ENCODE results near the gene MEST.
"Not testable (repeated sequence)": the region's sequence is repeated elsewhere in the genome, so short reads cannot be mapped to it uniquely, and the experiment has no call there.

Gene MEST

DNA sequence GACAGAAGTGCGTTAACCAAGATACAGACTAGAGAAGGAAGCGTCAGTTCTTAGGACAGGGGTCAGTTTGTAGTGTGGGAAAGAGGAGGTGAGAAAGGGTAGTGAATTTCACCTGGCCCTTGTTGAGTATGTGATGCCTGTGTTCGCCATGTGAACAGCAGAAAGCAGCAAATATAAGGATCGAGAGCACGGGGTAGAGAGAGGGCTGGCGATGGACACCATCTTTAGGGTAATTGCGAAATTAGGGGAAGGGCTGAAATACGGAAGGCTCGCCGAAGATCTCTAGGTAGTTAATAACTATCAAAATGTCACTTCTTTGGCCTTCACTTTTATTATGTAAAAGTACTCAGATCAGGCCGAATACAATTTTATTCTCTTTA lies 6.2 kb upstream of the MEST start:
- no peak for DNase-seq (ENCODE audit: low spot score)

DNA sequence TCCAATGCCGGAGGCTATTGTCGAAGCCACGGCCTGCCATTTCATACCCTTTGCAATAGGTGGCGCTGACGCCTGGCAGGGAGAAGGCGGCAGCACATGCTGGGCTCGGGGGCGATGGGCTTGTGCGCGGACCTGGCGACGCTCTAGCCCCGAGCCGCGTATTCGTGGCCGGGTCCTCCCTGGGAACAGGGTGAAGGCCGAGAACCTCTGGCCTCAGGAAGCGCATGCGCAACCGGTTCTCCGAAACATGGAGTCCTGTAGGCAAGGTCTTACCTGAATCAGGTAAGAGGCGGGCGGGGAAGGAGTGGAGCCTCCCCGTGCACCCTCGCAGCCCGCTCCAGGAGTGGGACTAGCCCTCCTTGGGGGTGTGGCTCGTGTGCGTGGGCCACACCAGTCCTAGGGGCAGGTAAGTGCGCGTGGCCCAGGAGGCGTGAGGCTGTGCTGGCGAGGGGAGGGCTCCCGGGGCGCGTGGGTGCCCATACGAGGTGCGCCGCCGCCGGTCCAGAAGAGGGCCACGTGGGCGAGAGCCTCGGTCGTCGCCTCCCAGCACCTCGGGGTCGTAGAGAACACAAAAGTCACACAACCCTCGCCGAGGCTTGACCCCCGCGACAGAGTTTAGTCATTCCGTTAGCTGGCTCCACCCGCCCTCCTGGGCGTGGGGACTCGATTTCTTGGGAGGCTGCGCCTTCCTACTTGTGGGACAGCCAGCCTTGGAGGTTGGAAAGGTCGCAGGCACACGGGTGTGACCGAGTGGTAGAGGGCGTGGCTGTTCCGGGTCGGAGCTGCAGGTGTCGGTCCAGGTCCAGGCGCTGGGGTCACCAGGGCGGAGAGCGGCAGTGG lies 5.6 kb upstream of the MEST start:
- peak; percentile 37 for DNase-seq (ENCODE audit: low spot score)

DNA sequence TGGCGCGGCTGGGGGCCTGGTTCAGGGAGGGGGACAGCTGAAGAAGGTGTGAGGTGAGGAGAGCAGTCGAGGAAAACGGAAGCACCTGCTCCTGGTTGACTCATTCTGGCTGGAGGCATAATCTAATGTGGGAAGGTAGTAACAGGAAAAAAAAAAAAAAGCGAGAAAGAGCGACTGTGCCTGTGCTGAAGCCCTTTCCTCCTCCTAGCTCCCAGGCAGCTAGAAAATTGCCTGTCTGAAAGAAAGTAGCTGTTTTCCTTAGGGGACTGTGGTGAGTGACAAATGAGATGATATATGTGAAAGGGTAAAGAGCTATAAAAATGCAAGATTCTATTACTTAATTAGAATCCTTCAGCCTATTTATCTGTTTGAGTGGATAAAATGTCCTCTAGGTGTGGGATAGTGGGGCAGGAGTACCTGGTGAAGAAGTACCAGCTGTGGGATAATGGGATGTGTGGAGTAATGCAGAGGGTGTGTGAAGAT lies 4.9 kb upstream of the MEST start:
- no peak for DNase-seq (ENCODE audit: low spot score)

DNA sequence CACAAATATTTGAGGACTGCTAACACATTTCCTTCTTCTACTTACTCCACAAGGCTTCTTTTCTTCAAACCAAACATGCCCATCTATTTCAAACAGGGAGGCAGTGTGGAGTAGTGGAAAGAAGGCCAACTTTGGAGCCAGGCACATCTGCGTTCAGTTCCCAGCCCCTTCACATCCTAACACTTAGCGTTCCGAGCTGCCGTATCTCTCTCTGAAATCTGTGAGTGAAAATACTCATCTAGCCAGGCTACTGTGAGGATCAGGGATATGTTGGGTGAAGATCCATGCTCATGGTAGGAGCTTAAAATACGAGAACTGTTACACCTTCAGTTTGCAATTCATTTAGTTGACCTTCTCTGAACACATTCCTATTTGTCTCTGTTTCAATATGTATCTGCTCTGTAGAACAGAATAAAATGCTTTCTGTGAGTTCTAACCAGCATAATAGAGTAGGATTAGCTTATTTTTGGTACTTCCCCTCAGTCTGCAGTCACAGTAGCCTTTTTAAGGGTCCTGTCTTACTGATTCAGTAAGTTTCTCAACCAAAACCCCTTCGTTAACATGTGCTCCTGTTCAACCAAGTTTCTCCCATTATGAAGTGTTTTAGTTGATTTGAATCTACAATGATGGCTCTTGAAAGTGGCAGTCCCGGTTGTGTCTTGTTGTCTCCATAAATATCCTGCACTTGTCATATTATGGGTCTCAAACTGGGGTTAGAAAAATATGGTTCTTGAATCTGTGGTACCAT lies 3.3 kb upstream of the MEST start:
- DNase-seq (ENCODE audit: low spot score): no peak

DNA sequence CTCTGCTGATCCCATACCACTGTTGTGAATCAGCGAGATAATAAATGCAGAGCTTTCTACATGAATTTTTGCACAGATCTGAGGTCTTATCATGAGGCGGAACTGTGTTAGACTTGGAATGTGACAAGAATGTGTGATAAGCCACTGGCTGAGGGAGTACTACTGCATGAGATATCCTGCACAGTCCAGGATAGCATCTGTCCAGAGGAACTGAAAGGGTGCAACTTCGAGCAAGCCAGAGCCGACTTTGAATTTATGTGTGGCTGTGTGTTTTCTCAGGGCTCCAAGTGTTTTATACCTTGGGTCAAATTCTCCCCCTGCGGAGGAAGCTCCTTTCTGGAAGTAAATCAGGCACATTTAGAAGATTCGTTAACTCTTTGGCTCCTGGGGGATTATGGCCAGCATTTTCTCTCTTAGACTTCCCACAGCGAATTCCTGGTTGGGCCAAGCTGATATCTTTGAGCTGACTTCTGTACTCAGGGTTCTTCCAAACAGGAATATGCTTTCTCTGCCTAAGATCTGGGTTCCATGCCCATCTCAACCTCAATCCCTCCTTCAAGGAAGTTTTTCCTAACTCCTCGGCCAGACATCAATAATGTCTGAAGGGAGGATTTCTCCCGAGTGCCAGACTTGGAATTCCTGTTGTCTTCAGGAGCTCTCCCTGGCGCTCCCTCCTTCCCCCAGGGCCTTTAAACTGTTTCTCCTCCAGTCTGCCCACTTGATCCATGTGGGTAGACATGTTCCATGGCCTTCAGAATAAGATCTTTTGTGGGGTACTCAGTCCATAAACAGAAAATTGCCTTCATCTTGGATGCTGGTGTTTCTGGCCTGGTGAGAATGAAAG lies 2.5 kb upstream of the MEST start:
- DNase-seq (ENCODE audit: low spot score): no peak

DNA sequence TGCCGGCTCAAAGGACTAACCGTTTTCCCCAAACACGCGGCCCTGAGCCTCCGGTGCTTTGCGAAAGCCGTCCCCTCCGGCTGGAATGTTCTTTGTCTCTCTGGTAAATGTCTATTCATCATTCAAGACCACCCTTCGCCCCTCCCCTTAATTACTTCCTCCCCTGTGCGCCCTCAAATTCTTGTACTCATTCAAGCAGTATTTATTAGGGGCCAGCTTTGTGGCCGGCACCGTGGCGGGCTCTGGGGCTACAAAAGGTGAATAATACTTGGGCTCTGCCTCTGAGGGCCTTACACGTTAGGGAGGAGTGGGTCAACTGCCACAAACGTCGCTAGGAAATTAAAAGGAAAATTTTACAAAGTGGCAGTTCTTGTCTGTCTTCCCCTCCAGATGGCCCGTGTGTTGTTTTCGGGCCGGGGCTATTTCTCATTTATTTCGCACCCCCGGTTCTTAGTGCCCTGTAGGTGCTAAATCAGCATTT lies 1.5 kb upstream of the MEST start:
- no peak for DNase-seq (ENCODE audit: low spot score)

DNA sequence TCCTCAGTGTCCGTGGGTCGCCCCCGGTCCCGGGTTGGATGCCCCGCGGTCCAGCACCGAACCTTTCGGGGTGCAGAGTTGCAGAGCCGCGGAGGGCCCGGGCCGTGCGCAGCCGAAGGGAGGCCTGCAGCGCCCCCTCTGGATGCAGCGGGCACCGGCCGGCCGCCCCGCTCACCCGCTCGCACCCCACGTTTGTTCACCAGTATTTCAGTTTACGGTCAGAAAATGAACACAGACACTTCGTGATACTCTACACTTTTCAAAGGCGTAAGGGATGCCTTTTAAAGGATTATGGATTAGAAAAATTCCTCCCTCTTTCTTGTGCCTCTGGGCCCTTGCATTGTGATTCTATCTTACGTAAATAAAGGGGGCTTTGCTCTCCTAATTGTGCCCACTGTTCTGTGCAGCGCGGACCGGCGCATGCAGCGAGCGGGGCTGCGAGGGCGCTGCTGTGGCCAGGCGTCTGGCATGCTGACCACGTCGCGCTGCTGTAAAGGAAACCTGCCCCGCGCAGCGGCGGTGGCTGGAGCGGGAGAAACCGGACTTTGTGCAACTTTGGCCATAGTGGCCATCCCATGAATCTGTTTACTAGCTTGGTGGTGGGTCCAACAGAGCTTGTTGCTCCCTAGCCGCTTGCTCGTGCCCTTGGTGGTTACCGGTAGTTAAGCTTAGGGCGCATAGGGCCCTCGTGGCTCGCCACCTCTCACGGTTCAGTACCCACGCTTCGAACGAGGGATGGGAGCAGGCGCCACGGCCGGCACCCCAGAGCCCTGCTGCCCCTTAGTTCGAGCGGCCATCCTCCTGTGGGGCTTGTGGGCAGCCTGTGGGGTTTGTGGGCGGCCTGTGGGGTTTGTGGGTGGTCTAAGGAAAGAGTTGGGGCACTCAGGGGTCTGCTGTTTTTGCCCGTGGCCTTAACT lies 739 bp upstream of the MEST start:
- no peak for DNase-seq (ENCODE audit: low spot score)

DNA sequence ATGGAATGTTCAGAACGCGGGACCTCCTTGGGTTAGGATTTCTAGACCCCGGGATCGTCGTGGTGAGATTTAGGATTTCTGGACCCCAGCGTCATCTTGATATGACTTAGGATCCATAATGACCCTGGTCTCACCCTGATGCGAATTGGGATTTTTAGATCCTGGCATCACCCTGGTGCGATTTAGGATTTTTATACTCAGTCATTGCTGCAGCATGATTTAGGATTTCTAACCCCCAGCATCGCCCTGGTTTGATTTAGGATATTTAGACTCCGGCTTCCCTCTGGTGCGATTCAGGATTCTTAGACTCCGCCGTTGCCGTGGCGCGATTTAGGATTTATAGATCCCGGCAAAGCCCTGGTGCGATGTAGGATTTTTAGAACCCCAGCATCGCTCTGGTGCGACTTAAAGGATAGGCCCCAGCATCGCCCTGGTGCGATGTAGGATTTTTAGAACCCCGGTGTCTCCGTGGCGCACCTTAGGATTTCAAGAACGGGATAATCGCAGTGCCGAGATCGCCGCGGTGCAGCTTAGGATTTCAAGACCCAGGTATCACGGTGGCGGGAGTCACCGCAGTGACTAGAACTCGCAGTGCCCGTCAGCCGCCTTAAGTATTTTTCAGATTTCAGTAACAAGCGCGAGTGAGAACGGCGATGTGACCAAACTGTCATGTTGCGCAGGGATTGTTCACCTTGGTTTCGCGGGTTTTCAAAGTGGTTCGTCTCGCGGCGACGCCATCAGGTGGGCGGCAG lies 814 bp downstream of the MEST start:
- no peak for DNase-seq (ENCODE audit: low spot score)

DNA sequence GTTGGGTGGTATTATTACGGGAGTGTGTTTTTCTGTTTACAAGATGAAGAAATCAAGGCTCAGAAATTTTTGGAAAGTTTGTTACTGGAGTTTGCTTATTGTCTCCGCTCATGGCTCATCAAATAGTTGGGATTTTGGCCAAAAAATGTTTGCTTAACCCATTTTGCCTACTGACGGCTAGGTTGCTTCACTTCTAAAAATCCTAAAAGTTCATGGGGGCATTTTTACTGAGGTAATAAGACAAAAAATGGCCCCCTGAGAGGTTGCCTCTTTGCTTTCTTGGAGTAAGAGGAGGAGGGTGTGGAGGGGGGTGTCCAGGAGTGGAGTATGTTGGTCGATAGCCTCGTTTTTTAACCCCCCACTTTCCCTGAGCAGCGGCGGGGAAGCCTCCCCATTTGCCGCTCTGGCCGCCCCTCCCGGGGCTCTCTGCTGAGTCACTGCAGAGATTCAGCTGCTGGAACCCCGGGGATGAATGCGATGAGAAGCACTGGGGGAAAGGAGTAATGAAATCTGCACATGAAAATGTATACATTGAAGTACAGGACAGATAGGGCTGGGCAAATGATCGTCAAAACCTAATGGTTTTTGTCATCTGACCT lies 1.5 kb downstream of the MEST start:
- DNase-seq (ENCODE audit: low spot score): no peak

DNA sequence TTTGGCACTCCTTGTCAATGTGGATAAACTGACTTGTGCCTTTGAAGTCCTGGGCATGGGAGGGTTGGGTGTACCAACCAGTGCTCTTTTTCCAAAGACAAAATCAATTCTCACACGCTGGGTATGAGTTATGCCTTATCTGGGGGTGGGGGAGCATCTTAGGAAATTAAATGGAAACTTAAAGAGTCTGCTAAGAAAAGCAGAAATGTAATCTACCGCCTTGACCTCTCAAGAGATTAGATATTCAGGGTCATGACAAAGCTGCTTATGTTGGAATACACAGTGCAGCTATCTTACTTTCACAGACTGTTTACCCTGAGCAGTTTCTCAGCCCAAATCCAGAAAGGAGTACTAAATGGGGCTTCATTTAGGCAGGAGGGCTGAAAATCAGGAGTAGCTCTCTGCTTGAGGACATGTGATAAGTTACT lies 2.6 kb downstream of the MEST start:
- no peak for DNase-seq (ENCODE audit: low spot score)

DNA sequence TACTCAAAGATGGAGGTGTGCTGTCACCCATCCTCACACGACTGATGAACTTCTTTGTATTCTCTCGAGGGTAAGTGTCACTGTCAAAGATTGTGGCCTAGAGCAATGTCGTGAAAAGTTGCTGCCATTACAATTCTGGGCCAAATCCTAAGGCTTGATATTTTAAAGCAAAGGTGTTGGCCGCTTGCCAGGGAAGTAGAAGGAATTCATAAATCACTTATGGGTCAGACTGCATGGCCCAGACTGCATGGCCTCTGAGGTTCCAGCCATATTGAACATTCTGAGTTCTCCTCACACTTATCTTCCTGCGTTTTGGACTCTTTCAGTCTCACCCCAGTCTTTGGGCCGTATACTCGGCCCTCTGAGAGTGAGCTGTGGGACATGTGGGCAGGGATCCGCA lies 8.6 kb downstream of the MEST start:
- no peak for DNase-seq (ENCODE audit: low spot score)

DNA sequence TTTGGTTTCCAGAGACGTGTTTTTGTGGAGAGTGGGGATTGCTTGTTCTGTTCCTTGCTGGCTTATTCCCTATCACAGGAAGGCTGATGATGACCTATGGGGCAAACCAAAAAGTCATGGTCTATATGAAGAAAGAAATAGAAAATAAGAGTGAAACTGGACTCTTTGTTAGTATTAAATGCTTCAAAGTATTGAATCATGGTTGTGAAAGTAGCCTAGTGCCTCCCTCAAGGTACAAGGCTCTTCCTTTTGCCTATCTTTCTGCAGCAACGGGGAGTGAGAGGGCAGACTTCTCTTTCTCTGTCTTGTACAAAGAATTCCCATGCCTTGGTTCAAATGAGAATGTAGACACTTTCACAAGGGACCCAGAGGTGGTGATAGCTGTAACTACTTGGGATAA lies 9.0 kb downstream of the MEST start:
- DNase-seq (ENCODE audit: low spot score): no peak

DNA sequence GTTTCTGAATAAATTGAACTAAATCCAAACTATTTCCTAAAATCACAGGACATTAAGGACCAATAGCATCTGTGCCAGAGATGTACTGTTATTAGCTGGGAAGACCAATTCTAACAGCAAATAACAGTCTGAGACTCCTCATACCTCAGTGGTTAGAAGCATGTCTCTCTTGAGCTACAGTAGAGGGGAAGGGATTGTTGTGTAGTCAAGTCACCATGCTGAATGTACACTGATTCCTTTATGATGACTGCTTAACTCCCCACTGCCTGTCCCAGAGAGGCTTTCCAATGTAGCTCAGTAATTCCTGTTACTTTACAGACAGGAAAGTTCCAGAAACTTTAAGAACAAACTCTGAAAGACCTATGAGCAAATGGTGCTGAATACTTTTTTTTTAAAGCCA lies 13.9 kb downstream of the MEST start:
- no peak for DNase-seq (ENCODE audit: low spot score)

DNA sequence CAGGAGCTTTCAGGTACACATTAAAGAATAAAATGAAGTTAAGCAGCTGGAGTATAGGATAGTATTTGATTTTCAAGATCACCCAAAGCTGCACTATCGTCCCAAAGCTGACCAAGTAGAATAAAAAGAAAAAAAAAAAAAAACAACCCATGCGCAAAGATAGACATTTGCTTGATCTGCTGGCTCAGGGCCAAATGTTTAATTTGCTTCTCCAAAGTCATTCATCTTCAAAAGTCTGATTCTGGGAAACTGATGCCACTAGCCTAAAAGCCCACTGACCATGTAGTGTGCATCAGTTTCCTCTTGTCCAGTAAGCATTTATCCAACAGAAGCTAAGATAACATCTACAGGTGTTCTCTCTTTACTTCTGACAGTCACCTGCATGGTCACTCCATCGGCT lies 14.5 kb downstream of the MEST start:
- no peak for DNase-seq (ENCODE audit: low spot score)

DNA sequence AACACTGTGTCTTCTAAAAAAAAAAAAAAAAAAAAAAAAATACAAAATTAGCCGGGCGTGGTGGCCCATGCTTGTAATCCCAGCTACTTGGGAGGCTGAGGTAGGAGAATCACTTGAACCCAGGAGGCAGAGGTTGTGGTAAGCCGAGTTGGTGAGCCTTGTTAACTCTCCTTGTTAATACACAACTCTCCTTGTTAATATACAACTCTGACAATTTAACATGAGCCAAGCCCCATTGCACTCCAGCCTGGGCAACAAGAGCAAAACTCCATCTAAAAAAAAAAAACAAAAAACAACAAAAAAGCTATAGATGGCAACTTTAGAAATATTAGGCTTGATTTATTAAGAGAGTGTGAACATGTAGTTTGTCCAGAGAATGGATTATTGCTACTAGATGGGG lies 20.2 kb downstream of the MEST start:
- not testable (repeated sequence) for DNase-seq (ENCODE audit: low spot score)

DNA sequence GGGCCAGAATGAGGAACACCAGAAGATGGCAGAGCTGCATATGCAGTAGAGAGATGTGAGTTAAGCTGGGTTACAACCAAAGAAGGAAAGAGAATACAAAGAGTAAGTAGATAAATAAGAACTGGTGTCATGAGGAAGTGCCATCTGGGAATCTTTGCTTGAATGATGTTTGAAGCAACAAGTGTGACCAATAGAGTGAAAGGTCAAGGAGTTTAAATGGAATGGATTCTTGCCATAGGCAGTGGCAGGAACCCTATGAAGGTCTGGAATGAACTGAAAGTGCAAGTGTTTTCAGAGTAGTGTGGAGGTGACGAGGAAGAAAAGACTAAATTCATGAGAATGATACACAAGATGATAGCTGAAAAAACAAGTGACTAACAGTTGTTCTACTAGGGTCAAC lies 21.6 kb downstream of the MEST start:
- DNase-seq (ENCODE audit: low spot score): no peak

DNA sequence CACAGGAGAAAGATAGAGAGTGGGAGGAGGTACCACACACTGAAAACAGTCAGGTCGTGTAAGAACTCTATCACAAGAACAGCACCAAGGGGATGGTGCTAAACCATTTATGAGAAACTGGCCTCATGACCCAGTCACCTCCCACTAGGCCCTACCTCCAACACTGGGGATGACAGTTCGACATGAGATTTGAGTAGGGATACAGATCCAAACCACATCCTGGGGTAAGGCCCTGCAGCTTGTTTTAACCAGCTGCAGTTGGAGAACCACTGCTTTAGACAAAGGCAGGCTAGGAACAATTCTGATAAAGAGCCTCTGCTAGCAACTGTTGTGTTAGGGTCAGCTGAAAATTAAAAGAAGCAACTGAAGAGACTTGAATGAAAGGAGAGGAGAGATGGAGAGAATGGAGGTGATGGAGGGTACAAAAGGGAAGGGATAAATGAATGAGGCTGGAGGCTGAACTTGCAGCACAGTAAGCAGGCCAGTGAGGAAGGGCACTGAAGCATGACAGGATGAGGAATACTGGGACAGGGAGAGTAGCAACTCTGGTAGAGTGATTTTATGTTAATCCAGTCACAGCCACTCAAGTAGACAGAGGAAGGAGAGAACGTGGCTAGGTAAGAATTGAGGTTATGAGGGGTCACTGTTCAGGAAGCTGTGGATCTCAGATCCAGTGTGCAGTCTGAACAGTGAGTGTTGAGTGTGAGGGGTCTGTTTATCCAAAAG lies 23.6 kb downstream of the MEST start:
- DNase-seq (ENCODE audit: low spot score): no peak

DNA sequence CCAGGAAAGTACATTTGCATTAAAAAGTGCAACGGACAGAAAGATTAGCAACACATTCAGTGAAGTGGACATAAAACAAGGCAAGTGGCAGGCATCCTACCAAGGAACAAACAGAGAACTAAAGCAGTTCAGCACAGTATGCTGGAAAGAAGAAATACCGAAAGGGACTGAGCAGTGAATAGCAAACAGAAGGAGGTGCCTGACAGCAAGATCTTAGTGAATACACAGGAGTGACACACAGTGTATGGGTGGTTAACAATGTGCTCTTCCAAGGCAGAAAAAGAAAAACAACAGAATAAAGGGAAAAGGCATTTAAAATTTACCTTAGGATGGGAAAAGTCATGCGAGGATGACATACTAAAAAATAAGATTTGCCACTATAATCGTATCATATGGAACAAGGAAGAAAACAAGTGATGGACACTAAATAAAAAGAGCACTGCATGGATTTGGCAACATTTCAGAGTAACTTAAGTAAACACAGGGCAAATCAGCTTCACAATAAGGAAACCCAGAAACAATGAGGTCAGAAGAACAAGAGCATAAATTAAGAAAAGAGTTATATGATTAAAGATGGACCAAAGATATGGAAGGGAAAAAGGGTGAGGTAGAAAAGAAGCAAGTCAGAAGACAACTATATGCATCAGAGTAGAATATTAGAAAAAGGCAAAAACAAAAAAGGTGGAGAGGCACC lies 29.5 kb downstream of the MEST start:
- DNase-seq (ENCODE audit: low spot score): no peak

Data from COLO829 (cell line).